WTC11 (cell line): ENCODE data around the gene ZNF555.

Source experiments
- E2F4 ChIP-seq: sonication (generic); formaldehyde crosslinking; IDR thresholded peaks from 2 replicates; pipeline ENCODE4 v1.8.1; 2022; ENCODE audit warnings: low read depth, mild to moderate bottlenecking, moderate library complexity, missing genetic modification reagents, borderline replicate concordance
- ELF4 ChIP-seq: sonication (generic); formaldehyde crosslinking; IDR thresholded peaks from 2 replicates; pipeline ENCODE4 v1.8.1; 2022; ENCODE audit warnings: low read depth, mild to moderate bottlenecking, moderate library complexity, missing genetic modification reagents
- GABPB1 ChIP-seq: sonication (generic); formaldehyde crosslinking; IDR thresholded peaks from 2 replicates; pipeline ENCODE4 v1.8.1; 2023; ENCODE audit warnings: mild to moderate bottlenecking, missing genetic modification reagents
- JUN ChIP-seq: sonication (generic); formaldehyde crosslinking; IDR thresholded peaks from 2 replicates; pipeline ENCODE4 v1.8.0; 2023; ENCODE audit warnings: mild to moderate bottlenecking, missing genetic modification reagents
- MYBL2 ChIP-seq: sonication (generic); formaldehyde crosslinking; IDR thresholded peaks from 2 replicates; pipeline ENCODE4 v1.8.1; 2023; ENCODE audit warnings: mild to moderate bottlenecking, moderate library complexity, missing genetic modification reagents
- SMAD3 ChIP-seq: sonication (generic); formaldehyde crosslinking; IDR thresholded peaks from 2 replicates; pipeline ENCODE4 v1.8.0; 2022; ENCODE audit warnings: missing genetic modification reagents, mild to moderate bottlenecking, borderline replicate concordance
- STAT6 ChIP-seq: sonication (generic); formaldehyde crosslinking; conservative IDR thresholded peaks from 2 replicates; pipeline ENCODE4 v1.8.1; 2023; ENCODE audit warnings: mild to moderate bottlenecking, low read depth, missing genetic modification reagents, moderate library complexity
- ZNF121 ChIP-seq: sonication (generic); formaldehyde crosslinking; IDR thresholded peaks from 2 replicates; pipeline ENCODE4 v1.8.0; 2023; ENCODE audit warnings: missing genetic modification reagents
- TF ChIP-seq, protein P1 (sequence below): fragments of 200-600 bp; IDR thresholded peaks from 2 replicates; pipeline ENCODE4 v1.8.0; 2022; ENCODE audit warnings: antibody characterized with exemption
- TF ChIP-seq, protein P2 (sequence below): sonication (generic); formaldehyde crosslinking; IDR thresholded peaks from 2 replicates; pipeline ENCODE4 v1.8.0; 2023; ENCODE audit warnings: missing genetic modification reagents

DNA sequence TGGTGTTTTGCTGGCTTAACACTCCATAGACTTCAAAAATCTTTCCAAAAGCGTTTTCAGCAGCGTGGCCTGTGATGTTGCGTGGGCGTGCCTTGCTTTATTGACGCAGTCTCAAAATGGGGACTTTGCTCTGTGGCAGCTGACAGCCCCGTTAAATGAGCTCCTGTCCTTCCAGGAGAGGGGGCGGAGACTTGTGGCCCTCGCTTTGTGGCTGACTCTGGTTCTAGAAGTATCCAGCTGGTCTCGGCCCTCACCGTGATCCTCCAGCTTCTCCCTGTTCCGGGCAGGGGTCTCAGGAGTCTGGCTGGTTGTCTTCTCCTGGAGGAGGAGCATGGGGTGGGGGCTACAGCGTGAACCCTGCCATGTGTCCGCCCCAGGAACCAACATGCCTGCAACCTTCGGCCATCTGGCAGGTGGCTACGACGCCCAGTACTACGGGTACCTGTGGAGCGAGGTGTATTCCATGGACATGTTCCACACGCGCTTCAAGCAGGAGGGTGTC is 30.0 kb upstream of the ZNF555 start:
- TF ChIP-seq, protein P1, sequence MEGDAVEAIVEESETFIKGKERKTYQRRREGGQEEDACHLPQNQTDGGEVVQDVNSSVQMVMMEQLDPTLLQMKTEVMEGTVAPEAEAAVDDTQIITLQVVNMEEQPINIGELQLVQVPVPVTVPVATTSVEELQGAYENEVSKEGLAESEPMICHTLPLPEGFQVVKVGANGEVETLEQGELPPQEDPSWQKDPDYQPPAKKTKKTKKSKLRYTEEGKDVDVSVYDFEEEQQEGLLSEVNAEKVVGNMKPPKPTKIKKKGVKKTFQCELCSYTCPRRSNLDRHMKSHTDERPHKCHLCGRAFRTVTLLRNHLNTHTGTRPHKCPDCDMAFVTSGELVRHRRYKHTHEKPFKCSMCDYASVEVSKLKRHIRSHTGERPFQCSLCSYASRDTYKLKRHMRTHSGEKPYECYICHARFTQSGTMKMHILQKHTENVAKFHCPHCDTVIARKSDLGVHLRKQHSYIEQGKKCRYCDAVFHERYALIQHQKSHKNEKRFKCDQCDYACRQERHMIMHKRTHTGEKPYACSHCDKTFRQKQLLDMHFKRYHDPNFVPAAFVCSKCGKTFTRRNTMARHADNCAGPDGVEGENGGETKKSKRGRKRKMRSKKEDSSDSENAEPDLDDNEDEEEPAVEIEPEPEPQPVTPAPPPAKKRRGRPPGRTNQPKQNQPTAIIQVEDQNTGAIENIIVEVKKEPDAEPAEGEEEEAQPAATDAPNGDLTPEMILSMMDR, result no peak
- TF ChIP-seq ELF4 (CRISPR knock-in tag), result no peak
- TF ChIP-seq, protein P2, sequence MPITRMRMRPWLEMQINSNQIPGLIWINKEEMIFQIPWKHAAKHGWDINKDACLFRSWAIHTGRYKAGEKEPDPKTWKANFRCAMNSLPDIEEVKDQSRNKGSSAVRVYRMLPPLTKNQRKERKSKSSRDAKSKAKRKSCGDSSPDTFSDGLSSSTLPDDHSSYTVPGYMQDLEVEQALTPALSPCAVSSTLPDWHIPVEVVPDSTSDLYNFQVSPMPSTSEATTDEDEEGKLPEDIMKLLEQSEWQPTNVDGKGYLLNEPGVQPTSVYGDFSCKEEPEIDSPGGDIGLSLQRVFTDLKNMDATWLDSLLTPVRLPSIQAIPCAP, result no peak
- TF ChIP-seq SMAD3, result no peak
- TF ChIP-seq MYBL2 (CRISPR knock-in tag), result no peak
- TF ChIP-seq STAT6 (CRISPR knock-in tag), result no peak
- no peak for TF ChIP-seq JUN (CRISPR knock-in tag)
- TF ChIP-seq GABPB1 (CRISPR knock-in tag), result no peak
- no peak for TF ChIP-seq E2F4
- TF ChIP-seq ZNF121 (CRISPR knock-in tag), result no peak
